Lower lobe of right lung (tissue), 2 donors: ENCODE results near the gene SMG9. TPM values are rescaled to one million over a fixed set of nuclear protein-coding genes. Genes with fewer than 3 reads are reported as not detected.

Experiments used
- ATAC-seq, 2 donors: fragments of 200-7000 bp; cut with Tn5 transposase; one replicate each; pipeline ENCODE4 v1.9.1; 2020 to 2022; ENCODE audit warnings: mild to moderate bottlenecking in 2 of 2, moderate library complexity in 2 of 2
- DNase-seq: peaks from one replicate; pipeline ENCODE4 v3.0.0-alpha.2; 2020
- H3K27ac ChIP-seq: fragments of 200-600 bp; one replicate; pipeline ENCODE4 v1.8.0; 2022
- H3K27me3 ChIP-seq: fragments of 200-600 bp; one replicate; pipeline ENCODE4 v1.8.0; 2022; ENCODE audit warnings: low read depth
- H3K36me3 ChIP-seq: fragments of 200-600 bp; one replicate; pipeline ENCODE4 v1.8.0; 2022; ENCODE audit warnings: mild to moderate bottlenecking
- H3K4me1 ChIP-seq: fragments of 200-600 bp; one replicate; pipeline ENCODE4 v1.8.0; 2022
- H3K4me3 ChIP-seq: fragments of 200-600 bp; one replicate; pipeline ENCODE4 v1.8.0; 2022; ENCODE audit warnings: mild to moderate bottlenecking
- H3K9me3 ChIP-seq: fragments of 200-600 bp; one replicate; pipeline ENCODE4 v1.8.0; 2022
- CTCF ChIP-seq: fragments of 200-600 bp; IDR thresholded peaks from one replicate; pipeline ENCODE4 v1.8.0; 2022; ENCODE audit warnings: antibody characterized with exemption, mild to moderate bottlenecking
- intact Hi-C: fragments of 100-400 bp; cut with DNase I; formaldehyde crosslinking; loops from one replicate; pipeline ENCODE4 v1.11.0; 2022
- total RNA-seq: library from RNA; stranded (reverse); fragmentation: NEBNext Ultra II Directional; extraction: Animal tissue kit (Norgen Biotek cat#: 25700); gene quantifications from one replicate; pipeline ENCODE4 v1.2.1, GENCODE V29; 2021
- donor health status: DM: no; HTN: yes; CAD: no; lungs with severe emphysema.

The SMG9 gene
- total RNA-seq, 1 donor from 2014 or later: 47.3 TPM

DNA sequence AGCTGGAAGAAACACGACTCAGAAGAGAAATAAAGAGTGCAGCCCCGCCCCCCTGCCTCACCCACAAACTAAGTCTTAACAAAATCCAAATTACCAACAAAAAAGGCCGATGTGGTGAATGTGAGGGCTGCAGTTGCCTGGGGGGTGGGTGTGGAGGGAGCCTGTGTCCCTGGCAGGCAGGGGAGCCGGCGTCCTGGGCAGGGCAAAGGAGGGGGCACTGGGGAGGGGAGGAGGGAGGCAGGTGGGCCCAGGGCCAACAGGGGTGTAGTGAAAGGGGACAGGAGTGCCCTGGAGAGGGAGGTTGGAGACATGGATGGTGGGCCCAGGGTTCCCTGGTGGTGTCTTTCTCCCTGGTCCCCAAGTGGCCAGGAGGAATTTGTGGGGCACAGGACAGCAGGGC lies 34.8 kb downstream of the SMG9 start:
- no peak for DNase-seq
- no peak for TF ChIP-seq CTCF
- intact Hi-C loops: no loop called here
- no peak for ATAC-seq
- Histone ChIP-seq H3K27me3 (no peaks in the 10 kb centered on the region), H3K36me3 (no peaks in the 10 kb centered on the region), H3K4me1 (peaks cover under 1% of the 10 kb centered on the region), H3K9me3 (no peaks in the 10 kb centered on the region), H3K27ac (no peak overlapping the region), H3K4me3 (no peak overlapping the region)

GRCh38 chr19:43719378-43719868 lies 35.3 kb downstream of the SMG9 start:
- intact Hi-C loops: no loop called here
- ATAC-seq: no peak
- DNase-seq: no peak
- no peak for TF ChIP-seq CTCF
- H3K4me3 ChIP-seq: no peak overlapping the region
- no peaks in the 10 kb centered on the region for H3K27me3 ChIP-seq
- H3K27ac ChIP-seq: no peak overlapping the region
- H3K4me1 ChIP-seq: no peaks in the 10 kb centered on the region
- H3K36me3 ChIP-seq: no peaks in the 10 kb centered on the region
- no peaks in the 10 kb centered on the region for H3K9me3 ChIP-seq

DNA sequence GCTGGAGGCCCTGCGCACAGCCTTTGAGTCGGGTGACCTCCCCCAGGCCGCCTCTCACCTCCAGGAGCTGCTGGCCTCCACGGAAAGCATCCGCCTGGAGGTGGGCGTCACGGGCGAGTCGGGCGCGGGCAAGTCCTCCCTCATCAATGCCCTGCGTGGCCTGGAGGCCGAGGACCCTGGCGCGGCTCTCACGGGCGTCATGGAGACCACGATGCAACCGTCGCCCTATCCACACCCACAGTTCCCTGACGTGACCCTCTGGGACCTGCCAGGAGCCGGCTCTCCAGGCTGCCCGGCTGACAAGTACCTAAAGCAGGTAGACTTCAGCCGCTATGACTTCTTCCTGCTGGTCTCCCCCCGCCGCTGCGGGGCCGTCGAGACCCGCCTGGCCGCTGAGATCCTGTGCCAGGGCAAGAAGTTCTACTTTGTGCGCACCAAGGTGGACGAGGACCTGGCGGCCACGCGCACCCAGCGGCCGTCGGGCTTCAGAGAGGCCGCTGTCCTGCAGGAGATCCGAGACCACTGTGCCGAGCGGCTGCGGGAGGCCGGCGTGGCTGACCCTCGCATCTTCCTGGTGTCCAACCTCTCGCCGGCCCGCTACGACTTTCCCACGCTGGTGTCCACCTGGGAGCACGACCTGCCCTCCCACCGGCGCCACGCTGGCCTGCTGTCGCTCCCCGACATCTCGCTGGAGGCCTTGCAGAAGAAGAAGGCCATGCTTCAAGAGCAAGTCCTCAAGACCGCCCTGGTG lies 36.0 kb downstream of the SMG9 start:
- Histone ChIP-seq H3K27me3 (no peaks in the 10 kb centered on the region), H3K36me3 (no peaks in the 10 kb centered on the region), H3K4me1 (no peaks in the 10 kb centered on the region), H3K4me3 (no peak overlapping the region), H3K27ac (no peak overlapping the region), H3K9me3 (no peaks in the 10 kb centered on the region)
- DNase-seq: no peak
- no peak for ATAC-seq
- TF ChIP-seq CTCF: no peak
- intact Hi-C loops: no loop called here

GRCh38 chr19:43715776-43716175 lies 39.0 kb downstream of the SMG9 start, which contains the start of gene IRGC:
Gene IRGC (plus strand): TSS chr19:43716076. CDS start chr19:43718559, 2,483 bp downstream.
- intact Hi-C loops: no loop called here
- H3K36me3 ChIP-seq: no peaks in the 10 kb centered on the region
- H3K4me1 ChIP-seq: no peaks in the 10 kb centered on the region
- no peak for ATAC-seq
- TF ChIP-seq CTCF: no peak
- H3K4me3 ChIP-seq: no peak within 1 kb of the TSS
- no peak within 1 kb of the TSS for H3K27ac ChIP-seq
- DNase-seq: no peak
- no peaks in the 10 kb centered on the region for H3K27me3 ChIP-seq
- H3K9me3 ChIP-seq: no peaks in the 10 kb centered on the region

- DNase-seq (no peak), ATAC-seq (no peak)
- H3K27ac ChIP-seq: no peak overlapping the region
- intact Hi-C loops: no loop called here
- no peaks in the 10 kb centered on the region for H3K36me3 ChIP-seq
- TF ChIP-seq CTCF: no peak
- no peaks in the 10 kb centered on the region for H3K27me3 ChIP-seq
- peaks cover 10% of the 10 kb centered on the region for H3K9me3 ChIP-seq
- H3K4me3 ChIP-seq: no peak overlapping the region
- H3K4me1 ChIP-seq: no peaks in the 10 kb centered on the region
These were observed 41.6 kb downstream of the SMG9 start for GRCh38 chr19:43713208-43713607.
